ENCODE measurements around the gene CMTM4.

GRCh38 chr16:66575060-66575459 lies 121.5 kb downstream of the CMTM4 start:
- TF ChIP-seq MAX (IDR thresholded peaks at IDR 0.05; ENCODE audit: low read depth, low read length) (no peak), POLR2A (IDR thresholded peaks at IDR 0.05; ENCODE audit: extremely low read depth, insufficient read length) (no peak), CTCF (IDR thresholded peaks at IDR 0.05; ENCODE audit: low read depth, low read length) (no peak)

All from NB4 (cell line).